ENCODE data around the gene VPS26C.

GRCh38 chr21:37228003-37228400, 39.1 kb downstream of the VPS26C start:
- no peak for TF ChIP-seq CTCF (IDR thresholded peaks at IDR 0.05)
- no peak for TF ChIP-seq POLR2AphosphoS5 (IDR thresholded peaks at IDR 0.05)
- no peak for TF ChIP-seq EP300 (IDR thresholded peaks at IDR 0.05)

Data from stomach (tissue), 4 donors.